Myometrial cell (primary cell): ENCODE data around the gene SMARCA4. TPM values are rescaled to one million over a fixed set of nuclear protein-coding genes. Genes with fewer than 3 reads are reported as not detected.

Experiments used
- total RNA-seq: library from RNA; depleted of rRNA; stranded (reverse); fragments of >200 nt; gene quantifications from 2 replicates; pipeline ENCODE4 v1.2.3, GENCODE V29; 2015

Gene SMARCA4
- total RNA-seq, result 64.2 and 109 TPM in 2 replicates

GRCh38 chr19:10960314-10961072 is at the start of gene SMARCA4:
TSS of gene SMARCA4 (plus strand) at chr19:10961030. CDS start at chr19:10984152, 23,122 bp downstream.

GRCh38 chr19:10928563-10929401 is 32.0 kb upstream of the SMARCA4 start, which contains the start of the genes TIMM29 and YIPF2:
TSS of gene TIMM29 (plus strand) at chr19:10928811. CDS start at chr19:10928823, 12 bp downstream.
TSS of gene YIPF2 (minus strand) at chr19:10928639. CDS start at chr19:10928410, 229 bp downstream.

GRCh38 chr19:11089254-11090013 is 128.6 kb downstream of the SMARCA4 start, which contains the start of gene LDLR:
TSS of gene LDLR (plus strand) at chr19:11089463. CDS start at chr19:11089549, 86 bp downstream.

Other genes with a start within 250 kb of the SMARCA4 start
- 59.5 and 62.0 TPM in 2 replicates for gene DNM2, start 243.0 kb upstream of the SMARCA4 start, total RNA-seq
- 76.4 and 84.9 TPM in 2 replicates for gene TMED1, start 124.8 kb upstream of the SMARCA4 start, total RNA-seq
- not detected in 2 replicates for gene C19orf38, start 112.6 kb upstream of the SMARCA4 start, total RNA-seq
- gene CARM1, start 89.5 kb upstream of the SMARCA4 start, total RNA-seq, result 38.5 and 46.4 TPM in 2 replicates
- 103 and 105 TPM in 2 replicates for gene YIPF2, start 32.4 kb upstream of the SMARCA4 start, total RNA-seq
- gene TIMM29, start 32.2 kb upstream of the SMARCA4 start, total RNA-seq, result 40.2 and 47.3 TPM in 2 replicates
- gene LDLR, start 128.4 kb downstream of the SMARCA4 start, total RNA-seq, result 327 and 357 TPM in 2 replicates
- gene SPC24, start 194.8 kb downstream of the SMARCA4 start, total RNA-seq, result 78.5 and 86.5 TPM in 2 replicates
- 294 and 298 TPM in 2 replicates for gene KANK2, start 236.5 kb downstream of the SMARCA4 start, total RNA-seq